ENCODE results near the gene MYO15A. TPM values are rescaled to one million over a fixed set of nuclear protein-coding genes. Genes with fewer than 3 reads are reported as not detected.

Gene MYO15A
- 1.8 and 2.2 TPM in 2 replicates for total RNA-seq (ENCODE audit: low replicate concordance)
- long read RNA-seq, partial matches to known transcripts, result 1 of 2 reads
- long read RNA-seq, other reads (novel, unspliced or antisense), result 1 of 2 reads

GRCh38 chr17:18108401-18109312 lies at the start of gene MYO15A:
Gene MYO15A (plus strand): TSS chr17:18108756. CDS start chr17:18118801, 10,045 bp downstream.
- H3K36me3 Mint-ChIP-seq, result no peaks in the 10 kb centered on the region
- H3K4me1 Mint-ChIP-seq (ENCODE audit: unreplicated experiment), result peaks cover 4% of the 10 kb centered on the region

GRCh38 chr17:18059283-18059682 lies 49.3 kb upstream of the MYO15A start:
- no peaks in the 10 kb centered on the region for H3K27me3 Mint-ChIP-seq
- no peak overlapping the region for H3K4me3 Mint-ChIP-seq
- peaks cover 27% of the 10 kb centered on the region for H3K36me3 Mint-ChIP-seq
- H3K9me3 Mint-ChIP-seq, result no peaks in the 10 kb centered on the region
- TF ChIP-seq CTCF (conservative IDR thresholded peaks at IDR 0.05), result no peak
- DNase-seq (ENCODE audit: extremely low spot score, unreplicated experiment), result no peak
- no peak overlapping the region for H3K27ac Mint-ChIP-seq
- H3K4me1 Mint-ChIP-seq (ENCODE audit: unreplicated experiment), result no peaks in the 10 kb centered on the region

More at GRCh38 chr17:18108401-18109312, at the start of gene MYO15A:
- Mint-ChIP-seq H3K9me3 (no peaks in the 10 kb centered on the region), H3K4me3 (no peak within 1 kb of the TSS), H3K27me3 (no peaks in the 10 kb centered on the region), H3K27ac (no peak within 1 kb of the TSS)
- TF ChIP-seq CTCF (conservative IDR thresholded peaks at IDR 0.05), result no peak
- no peak for DNase-seq (ENCODE audit: extremely low spot score, unreplicated experiment)

DNA sequence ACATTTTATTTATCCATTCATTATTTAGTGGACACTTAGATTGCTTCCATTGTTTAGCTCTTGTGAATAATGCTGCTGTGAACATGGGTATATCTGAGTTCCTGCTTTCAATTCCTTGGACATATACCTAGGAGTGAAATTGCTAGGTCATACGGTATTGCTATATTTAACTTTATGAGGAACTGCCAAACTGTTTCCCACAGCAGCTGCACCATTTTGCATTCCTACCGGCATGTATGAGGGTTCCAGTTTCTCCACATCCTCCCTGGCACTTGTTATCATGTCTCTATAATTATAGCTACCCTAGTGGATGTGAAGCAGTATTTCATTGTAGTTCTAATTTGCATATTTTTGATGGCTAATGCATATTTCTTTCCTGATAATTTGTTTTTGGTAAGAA lies 44.5 kb upstream of the MYO15A start:
- no peak for TF ChIP-seq CTCF (conservative IDR thresholded peaks at IDR 0.05)
- Mint-ChIP-seq H3K4me1 (ENCODE audit: unreplicated experiment) (no peaks in the 10 kb centered on the region), H3K27me3 (no peaks in the 10 kb centered on the region), H3K9me3 (no peaks in the 10 kb centered on the region), H3K36me3 (peaks cover 10% of the 10 kb centered on the region), H3K4me3 (no peak overlapping the region), H3K27ac (no peak overlapping the region)
- no peak for DNase-seq (ENCODE audit: extremely low spot score, unreplicated experiment)

DNA sequence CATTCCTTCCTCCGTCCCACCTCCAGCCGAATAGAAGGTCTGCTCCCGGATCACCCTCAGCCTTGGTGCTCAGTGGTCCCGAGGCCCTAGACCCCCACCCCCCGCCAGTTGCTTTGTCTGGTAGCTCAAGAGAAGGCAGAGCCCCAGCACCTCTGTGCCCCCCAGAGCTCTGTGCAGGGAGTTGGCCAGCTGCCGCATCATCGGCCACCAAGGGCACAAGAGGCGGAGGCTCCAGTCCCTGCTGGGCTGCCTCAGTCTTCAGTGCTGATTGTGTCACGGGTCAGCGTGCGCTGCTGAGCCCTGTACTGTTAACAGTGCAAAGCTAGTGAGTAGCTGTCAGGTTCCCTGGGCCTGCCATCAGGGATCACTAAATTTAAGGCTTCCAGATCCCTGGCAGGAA lies 43.0 kb upstream of the MYO15A start:
- TF ChIP-seq CTCF (conservative IDR thresholded peaks at IDR 0.05), result no peak
- no peak for DNase-seq (ENCODE audit: extremely low spot score, unreplicated experiment)
- Mint-ChIP-seq H3K9me3 (no peaks in the 10 kb centered on the region), H3K27me3 (no peaks in the 10 kb centered on the region), H3K27ac (no peak overlapping the region), H3K4me3 (no peak overlapping the region), H3K36me3 (peaks cover 6% of the 10 kb centered on the region), H3K4me1 (ENCODE audit: unreplicated experiment) (no peaks in the 10 kb centered on the region)

DNA sequence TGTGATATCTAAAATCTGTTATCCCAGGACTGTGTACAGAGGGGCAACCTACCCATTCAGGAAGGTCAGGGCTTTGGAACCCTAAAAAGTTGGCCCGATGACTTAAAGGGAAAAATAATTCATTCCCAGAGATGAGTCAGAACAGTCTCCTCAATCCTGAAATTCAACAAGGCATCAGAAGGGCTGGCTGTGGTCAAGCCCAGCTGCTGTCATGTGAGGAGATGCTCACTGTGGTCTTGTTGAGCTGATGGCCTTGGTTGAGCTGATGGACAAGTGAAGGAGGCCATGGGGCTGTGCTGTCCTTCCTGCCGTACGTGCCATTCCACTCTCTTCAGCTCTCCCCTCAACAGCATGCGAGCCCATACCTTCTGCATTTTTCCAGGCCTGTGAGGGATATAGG lies 41.7 kb upstream of the MYO15A start:
- DNase-seq (ENCODE audit: extremely low spot score, unreplicated experiment), result no peak
- Mint-ChIP-seq H3K36me3 (peaks cover 6% of the 10 kb centered on the region), H3K4me3 (no peak overlapping the region), H3K4me1 (ENCODE audit: unreplicated experiment) (peaks cover 4% of the 10 kb centered on the region), H3K27ac (no peak overlapping the region), H3K9me3 (no peaks in the 10 kb centered on the region), H3K27me3 (no peaks in the 10 kb centered on the region)
- TF ChIP-seq CTCF (conservative IDR thresholded peaks at IDR 0.05), result no peak
